ENCODE results near the gene SAFB.

SAFB gene

GRCh38 chr19:5664515-5664914 is 41.6 kb downstream of the SAFB start:
- in situ Hi-C loops (cut with MboI; ENCODE audit: low sequenced_read_pairs) = no loop called here

GRCh38 chr19:5665781-5666513 is 43.1 kb downstream of the SAFB start:
- in situ Hi-C loops (cut with MboI; ENCODE audit: low sequenced_read_pairs) = no loop called here

GRCh38 chr19:5666921-5667610 is 44.2 kb downstream of the SAFB start:
- in situ Hi-C loops (cut with MboI; ENCODE audit: low sequenced_read_pairs) = no loop called here

GRCh38 chr19:5667751-5668271 is 44.9 kb downstream of the SAFB start:
- in situ Hi-C loops (cut with MboI; ENCODE audit: low sequenced_read_pairs) = no loop called here

- in situ Hi-C loops (cut with MboI; ENCODE audit: low sequenced_read_pairs) = no loop called here
These were observed 46.3 kb downstream of the SAFB start for GRCh38 chr19:5669212-5669611.

GRCh38 chr19:5671600-5671999 is 48.7 kb downstream of the SAFB start:
- in situ Hi-C loops (cut with MboI; ENCODE audit: low sequenced_read_pairs) = no loop called here

GRCh38 chr19:5672708-5673459 is 50.0 kb downstream of the SAFB start:
- in situ Hi-C loops (cut with MboI; ENCODE audit: low sequenced_read_pairs) = no loop called here

- in situ Hi-C loops (cut with MboI; ENCODE audit: low sequenced_read_pairs) = no loop called here
These were observed 50.9 kb downstream of the SAFB start for GRCh38 chr19:5673752-5674151.

GRCh38 chr19:5674714-5675113 is 51.8 kb downstream of the SAFB start:
- in situ Hi-C loops (cut with MboI; ENCODE audit: low sequenced_read_pairs) = no loop called here

GRCh38 chr19:5676105-5676771 is 53.4 kb downstream of the SAFB start:
- in situ Hi-C loops (cut with MboI; ENCODE audit: low sequenced_read_pairs) = no loop called here

- in situ Hi-C loops (cut with MboI; ENCODE audit: low sequenced_read_pairs) = no loop called here
These were observed 53.9 kb downstream of the SAFB start for GRCh38 chr19:5676772-5677105.

- in situ Hi-C loops (cut with MboI; ENCODE audit: low sequenced_read_pairs) = no loop called here
These were observed 54.3 kb downstream of the SAFB start for GRCh38 chr19:5677136-5677535.

GRCh38 chr19:5677580-5677979 is 54.7 kb downstream of the SAFB start:
- in situ Hi-C loops (cut with MboI; ENCODE audit: low sequenced_read_pairs) = no loop called here

GRCh38 chr19:5678071-5678718 is 55.3 kb downstream of the SAFB start:
- in situ Hi-C loops (cut with MboI; ENCODE audit: low sequenced_read_pairs) = no loop called here

GRCh38 chr19:5679289-5680083 is 56.6 kb downstream of the SAFB start:
- in situ Hi-C loops (cut with MboI; ENCODE audit: low sequenced_read_pairs) = no loop called here

- in situ Hi-C loops (cut with MboI; ENCODE audit: low sequenced_read_pairs) = no loop called here
These were observed 57.2 kb downstream of the SAFB start for GRCh38 chr19:5680084-5680436.

GRCh38 chr19:5680437-5681368 is 57.8 kb downstream of the SAFB start, which contains the start of the genes HSD11B1L and MICOS13:
Gene HSD11B1L (plus strand): TSS chr19:5681027. CDS start chr19:5684833, 3,806 bp downstream.
Gene MICOS13 (minus strand): TSS chr19:5680516. CDS start chr19:5680486, 30 bp downstream.
- in situ Hi-C loops (cut with MboI; ENCODE audit: low sequenced_read_pairs) = no loop called here

GRCh38 chr19:5681391-5682106 is 58.7 kb downstream of the SAFB start:
- in situ Hi-C loops (cut with MboI; ENCODE audit: low sequenced_read_pairs) = no loop called here
